NCI-H1048 (cell line): ENCODE results near the gene PIK3CD.
"Not testable (repeated sequence)": the region's sequence is repeated elsewhere in the genome, so short reads cannot be mapped to it uniquely, and the experiment has no call there.

Source experiments
- DNase-seq: peaks from one replicate; lab custom pipeline; 2025; lab: John Stamatoyannopoulos, UW

Gene PIK3CD

GRCh38 chr1:9621032-9621431 is 30.5 kb upstream of the PIK3CD start:
- no peak for DNase-seq

- no peak for DNase-seq
Measured at GRCh38 chr1:9624081-9624480, 27.4 kb upstream of the PIK3CD start.

- DNase-seq = not testable (repeated sequence)
Measured at GRCh38 chr1:9625030-9625429, 26.5 kb upstream of the PIK3CD start.

- no peak for DNase-seq
Measured at GRCh38 chr1:9626201-9626608, 25.3 kb upstream of the PIK3CD start.

- no peak for DNase-seq
Measured at GRCh38 chr1:9628541-9629444, 22.7 kb upstream of the PIK3CD start.

- no peak for DNase-seq
Measured at GRCh38 chr1:9629445-9630201, 21.9 kb upstream of the PIK3CD start.

- no peak for DNase-seq
Measured at GRCh38 chr1:9630331-9631111, 21.0 kb upstream of the PIK3CD start.

- no peak for DNase-seq
Measured at GRCh38 chr1:9631613-9632012, 19.9 kb upstream of the PIK3CD start.

GRCh38 chr1:9633493-9633892 is 18.0 kb upstream of the PIK3CD start:
- DNase-seq = no peak

GRCh38 chr1:9634582-9634981 is 16.9 kb upstream of the PIK3CD start:
- no peak for DNase-seq

GRCh38 chr1:9639227-9639626 is 12.3 kb upstream of the PIK3CD start:
- no peak for DNase-seq

GRCh38 chr1:9643351-9644256 is 7.9 kb upstream of the PIK3CD start:
- DNase-seq = no peak

GRCh38 chr1:9646037-9646436 is 5.5 kb upstream of the PIK3CD start:
- no peak for DNase-seq

- DNase-seq = no peak
Measured at GRCh38 chr1:9648171-9648570, 3.4 kb upstream of the PIK3CD start.

GRCh38 chr1:9649769-9650168 is 1.8 kb upstream of the PIK3CD start:
- no peak for DNase-seq

- no peak for DNase-seq
Measured at GRCh38 chr1:9651220-9651564, 339 bp upstream of the PIK3CD start.

- no peak for DNase-seq
Measured at GRCh38 chr1:9652379-9653209, 1.1 kb downstream of the PIK3CD start.

GRCh38 chr1:9653210-9653490 is 1.6 kb downstream of the PIK3CD start:
- no peak for DNase-seq

GRCh38 chr1:9653491-9654050 is 2.0 kb downstream of the PIK3CD start:
- DNase-seq = no peak

GRCh38 chr1:9654051-9654833 is 2.7 kb downstream of the PIK3CD start:
- DNase-seq = no peak
